A673 (cell line): ENCODE data around the gene CEP78. TPM values are rescaled to one million over a fixed set of nuclear protein-coding genes. Genes with fewer than 3 reads are reported as not detected.

Source experiments
- BruUV-seq: library from RNA; stranded (reverse); fragments of 400-500 nt; replicated peaks from 2 replicates; lab custom pipeline; 2021; lab: Mats Ljungman, UMichigan
- CTCF ChIA-PET: fragments of 300-600 bp; sonication (Branson Sonifier 250); formaldehyde crosslinking; loops from one replicate; lab custom pipeline; 2022; ENCODE audit warnings: antibody characterized with exemption; lab: Charles Lee
- POLR2A ChIA-PET: fragments of 300-600 bp; sonication (Branson Sonifier 250); formaldehyde crosslinking; loops from one replicate; lab custom pipeline; 2022; ENCODE audit warnings: antibody characterized with exemption; ENCODE audit not compliant: low non-redundant PET; lab: Charles Lee
- DNase-seq: peaks from one replicate; pipeline ENCODE4 v3.0.0-alpha.2; 2015; ENCODE audit warnings: low spot score
- H3K27ac ChIP-seq: fragments of 200-600 bp; sonication (generic); 2 replicates; pipeline ENCODE4 v1.5.1; 2016; ENCODE audit warnings: mixed run types, low read depth, mild to moderate bottlenecking, mixed read lengths, antibody characterized with exemption, low read length; ENCODE audit not compliant: poor library complexity, severe bottlenecking
- H3K27me3 ChIP-seq: fragments of 200-600 bp; sonication (generic); replicated peaks from 2 replicates; pipeline ENCODE4 v1.6.1; 2017; ENCODE audit warnings: mixed run types, low read depth, mild to moderate bottlenecking, mixed read lengths, antibody characterized with exemption, low read length; ENCODE audit not compliant: insufficient read depth, poor library complexity
- H3K36me3 ChIP-seq: fragments of 200-600 bp; sonication (generic); 2 replicates; pipeline ENCODE4 v1.6.1; 2016; ENCODE audit warnings: mixed run types, mild to moderate bottlenecking, mixed read lengths, antibody characterized with exemption, low read length; ENCODE audit not compliant: insufficient read depth, poor library complexity, severe bottlenecking
- H3K4me1 ChIP-seq: fragments of 200-600 bp; sonication (generic); 2 replicates; pipeline ENCODE4 v1.6.1; 2017; ENCODE audit warnings: mixed run types, mild to moderate bottlenecking, mixed read lengths, antibody characterized with exemption, low read length; ENCODE audit not compliant: insufficient read depth, poor library complexity, severe bottlenecking
- H3K4me3 ChIP-seq: fragments of 200-600 bp; sonication (generic); 2 replicates; pipeline ENCODE4 v1.5.1; 2016; ENCODE audit warnings: low read depth, mixed run types, mild to moderate bottlenecking, mixed read lengths, low read length; ENCODE audit not compliant: poor library complexity, severe bottlenecking
- H3K9me3 ChIP-seq: fragments of 200-600 bp; sonication (generic); 2 replicates; pipeline ENCODE4 v1.6.1; 2016; ENCODE audit warnings: mixed run types, low read depth, mild to moderate bottlenecking, mixed read lengths, antibody characterized with exemption, low read length; ENCODE audit not compliant: poor library complexity, severe bottlenecking
- CTCF ChIP-seq: fragments of 300-800, 200-600 bp; sonication (generic); conservative IDR thresholded peaks from 2 replicates; pipeline ENCODE4 v1.5.1; 2017; ENCODE audit warnings: low read depth, mild to moderate bottlenecking, antibody characterized with exemption, low read length, moderate library complexity, mixed read lengths
- EZH2 ChIP-seq: fragments of 200-600 bp; sonication (generic); IDR thresholded peaks from 2 replicates; pipeline ENCODE4 v1.6.1; 2017; ENCODE audit warnings: borderline replicate concordance, low read depth, mild to moderate bottlenecking, mixed read lengths, antibody characterized with exemption, low read length; ENCODE audit not compliant: poor library complexity, severe bottlenecking
- intact Hi-C: fragments of 100-400 bp; cut with micrococcal nuclease; formaldehyde crosslinking; loops from one replicate; pipeline ENCODE4 v1.10.0; 2022; ENCODE audit not compliant: unreplicated experiment
- total RNA-seq: library from RNA; stranded (reverse); gene quantifications from 2 replicates; pipeline ENCODE4 v1.2.3, GENCODE V29; 2021

CEP78 gene
- total RNA-seq, 1 experiment from 2014 or later = 65.9 TPM

GRCh38 chr9:78324068-78324650, 88.3 kb downstream of the CEP78 start:
- no peak for TF ChIP-seq CTCF
- TF ChIP-seq EZH2 = no peak
- ChIA-PET CTCF (no interaction called here), POLR2A (no interaction called here)
- Histone ChIP-seq H3K27ac (no peak overlapping the region), H3K27me3 (no peaks in the 10 kb centered on the region), H3K9me3 (no peaks in the 10 kb centered on the region), H3K4me3 (no peak overlapping the region), H3K36me3 (peaks cover 83% of the 10 kb centered on the region), H3K4me1 (peaks cover 10% of the 10 kb centered on the region)
- DNase-seq = no peak
- BruUV-seq = no TSS peak
- intact Hi-C loops = no loop called here

- Histone ChIP-seq H3K36me3 (peaks cover 82% of the 10 kb centered on the region), H3K4me3 (no peak overlapping the region), H3K27ac (peak overlapping the region; percentile 50), H3K9me3 (no peaks in the 10 kb centered on the region), H3K27me3 (no peaks in the 10 kb centered on the region), H3K4me1 (peaks cover 10% of the 10 kb centered on the region)
- DNase-seq = no peak
- no TSS peak for BruUV-seq
- ChIA-PET CTCF (no interaction called here), POLR2A (no interaction called here)
- intact Hi-C loops = no loop called here
- TF ChIP-seq CTCF = no peak
- no peak for TF ChIP-seq EZH2
Measured at GRCh38 chr9:78324682-78325081, 88.8 kb downstream of the CEP78 start.

GRCh38 chr9:78325343-78325742, 89.5 kb downstream of the CEP78 start:
- peaks cover 82% of the 10 kb centered on the region for H3K36me3 ChIP-seq
- H3K4me1 ChIP-seq = peaks cover 10% of the 10 kb centered on the region
- no peaks in the 10 kb centered on the region for H3K27me3 ChIP-seq
- ChIA-PET CTCF (no interaction called here), POLR2A (no interaction called here)
- no peak for TF ChIP-seq CTCF
- no peak for TF ChIP-seq EZH2
- peak overlapping the region; percentile 50 for H3K27ac ChIP-seq
- no TSS peak for BruUV-seq
- peak; percentile 60 for DNase-seq
- no peaks in the 10 kb centered on the region for H3K9me3 ChIP-seq
- intact Hi-C loops = no loop called here
- no peak overlapping the region for H3K4me3 ChIP-seq
